ENCODE measurements around the gene DNM3.

Gene DNM3

DNA sequence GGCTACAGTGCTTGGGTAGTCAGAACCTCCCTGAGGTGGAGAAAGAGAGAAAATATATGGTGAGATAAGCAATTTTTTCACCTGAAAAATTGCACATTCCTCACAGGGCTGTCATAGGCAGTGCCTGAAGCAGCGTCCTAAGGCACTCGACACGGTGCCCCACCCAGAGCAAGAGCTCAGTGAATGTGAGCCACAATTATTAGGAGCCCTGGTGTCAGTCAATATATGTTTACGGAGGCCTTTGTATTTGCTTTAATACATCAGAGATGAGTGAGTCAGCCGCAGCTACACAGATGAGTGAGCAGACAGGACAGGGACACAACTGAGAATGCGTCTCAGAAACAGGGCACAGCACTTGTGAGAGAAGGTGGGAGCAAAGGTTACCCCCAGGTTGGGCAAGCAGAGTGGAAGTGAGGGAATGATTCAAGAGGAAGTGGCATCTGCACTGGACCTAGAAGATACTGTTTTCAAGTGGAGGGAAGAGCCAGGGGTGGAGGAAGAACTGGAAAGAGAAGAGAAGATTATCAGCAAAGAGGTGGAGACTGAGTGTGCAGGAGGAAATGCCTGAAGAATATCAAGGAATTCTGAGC is 607.8 kb downstream of the DNM3 start:
- no peak for FAIRE-seq

GRCh38 chr1:172449585-172450523 is 608.6 kb downstream of the DNM3 start:
- FAIRE-seq = no peak

DNA sequence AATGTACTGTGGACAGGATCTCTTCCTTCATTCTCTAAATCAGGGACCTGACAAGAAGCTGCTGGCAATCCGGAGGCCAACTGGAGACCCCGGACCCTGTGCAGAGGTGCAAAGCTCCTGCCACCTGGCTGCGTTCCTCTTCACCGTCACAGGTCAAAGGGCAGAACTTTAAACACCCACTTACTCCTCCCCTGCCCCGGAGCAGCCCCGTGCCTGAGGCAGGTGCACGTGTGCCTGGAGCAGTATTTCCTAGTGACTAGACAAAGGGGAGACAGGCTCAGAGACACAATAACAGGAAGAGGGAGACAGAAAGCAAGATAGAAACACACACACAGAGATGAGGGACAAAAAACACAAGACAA is 609.2 kb downstream of the DNM3 start:
- FAIRE-seq = no peak

DNA sequence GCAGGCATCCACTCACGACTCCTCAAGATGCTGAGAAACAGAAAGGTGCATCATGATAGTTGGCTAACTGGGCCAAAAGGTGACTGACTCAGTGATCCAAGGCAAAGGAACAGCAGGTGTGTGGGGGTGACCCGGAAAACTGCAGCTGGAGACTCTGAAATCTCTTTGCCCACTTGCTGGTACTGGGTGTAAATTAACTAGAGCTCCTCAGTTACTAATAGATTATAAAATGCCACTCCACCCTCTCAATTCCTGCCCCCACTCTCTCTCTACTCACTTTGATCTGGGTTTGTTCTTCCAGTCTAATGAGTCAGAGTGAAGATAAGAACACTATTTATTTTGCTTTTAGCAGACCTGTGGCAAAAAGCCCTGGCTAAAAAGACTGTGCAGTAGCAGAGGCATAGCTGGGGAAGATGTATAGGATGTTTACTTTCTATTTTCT is 609.7 kb downstream of the DNM3 start:
- FAIRE-seq = peak; percentile 83

DNA sequence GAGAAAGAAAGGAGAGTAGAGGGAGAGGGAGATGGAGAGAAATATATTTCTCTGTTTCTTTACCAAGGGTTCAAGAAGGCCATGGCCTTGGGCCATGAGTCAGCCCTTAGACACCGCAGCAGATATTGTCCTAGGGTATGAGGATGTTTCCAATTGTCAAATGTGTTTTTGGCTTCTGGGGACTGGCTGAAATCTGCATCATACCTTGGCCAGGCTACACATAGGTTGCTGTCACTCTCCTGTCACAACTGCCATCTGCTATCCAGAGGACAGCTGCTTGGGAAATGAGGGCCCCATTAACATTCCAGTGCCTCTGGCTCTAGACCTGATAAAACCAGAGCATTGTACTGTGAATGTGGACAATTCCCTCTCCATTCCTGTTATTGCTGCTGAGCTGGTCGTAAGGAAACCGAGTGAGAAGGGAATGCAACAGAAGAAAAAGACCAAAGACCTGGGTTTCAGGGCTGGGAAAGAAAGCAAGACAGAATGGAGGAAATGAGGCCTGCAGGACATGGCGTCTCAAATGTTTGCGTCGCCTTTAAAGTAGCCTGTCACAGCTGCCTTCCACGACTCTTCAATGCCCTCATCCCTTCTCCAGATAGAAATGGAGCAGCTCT is 611.3 kb downstream of the DNM3 start:
- FAIRE-seq = no peak

GRCh38 chr1:172453153-172453545 is 611.9 kb downstream of the DNM3 start:
- FAIRE-seq = no peak

DNA sequence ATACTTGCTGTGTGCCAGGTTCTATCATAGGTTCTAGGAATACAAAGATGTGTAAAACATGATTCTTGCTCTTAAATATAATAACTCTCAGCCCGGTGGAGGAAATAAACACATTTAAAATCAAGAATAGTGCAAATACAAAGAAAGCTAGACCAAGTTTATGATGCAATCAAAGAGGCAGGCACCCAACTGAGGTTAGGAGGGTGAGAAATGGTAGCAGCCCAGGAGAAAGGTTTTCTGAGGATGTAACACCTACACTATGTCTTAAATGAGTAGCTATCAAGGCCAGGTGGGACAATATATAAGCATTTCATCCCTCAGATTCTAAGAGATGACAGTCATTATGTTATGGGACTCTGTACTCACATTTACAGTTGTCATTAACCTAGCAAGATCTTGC is 612.3 kb downstream of the DNM3 start:
- FAIRE-seq = no peak

DNA sequence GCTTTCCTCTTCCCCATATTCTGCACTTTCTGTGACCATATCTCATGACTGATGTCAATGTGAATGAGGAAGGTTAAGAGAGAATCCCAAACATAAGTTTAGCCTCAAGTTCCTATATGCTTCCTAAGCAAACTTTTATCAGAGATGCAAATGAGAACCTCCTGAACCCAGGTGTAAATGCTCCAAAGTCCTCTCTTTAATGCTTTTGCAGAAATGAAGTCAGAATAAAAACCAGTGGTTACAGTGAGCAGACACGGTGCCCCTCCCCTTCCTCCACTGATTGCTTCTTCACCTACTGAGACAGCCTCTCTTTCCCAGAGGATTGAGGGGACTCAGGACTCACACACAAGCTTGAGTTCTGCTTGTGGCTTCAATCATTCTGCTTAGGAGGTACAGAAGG is 614.2 kb downstream of the DNM3 start:
- no peak for FAIRE-seq

GRCh38 chr1:172456344-172456769 is 615.1 kb downstream of the DNM3 start:
- FAIRE-seq = no peak

DNA sequence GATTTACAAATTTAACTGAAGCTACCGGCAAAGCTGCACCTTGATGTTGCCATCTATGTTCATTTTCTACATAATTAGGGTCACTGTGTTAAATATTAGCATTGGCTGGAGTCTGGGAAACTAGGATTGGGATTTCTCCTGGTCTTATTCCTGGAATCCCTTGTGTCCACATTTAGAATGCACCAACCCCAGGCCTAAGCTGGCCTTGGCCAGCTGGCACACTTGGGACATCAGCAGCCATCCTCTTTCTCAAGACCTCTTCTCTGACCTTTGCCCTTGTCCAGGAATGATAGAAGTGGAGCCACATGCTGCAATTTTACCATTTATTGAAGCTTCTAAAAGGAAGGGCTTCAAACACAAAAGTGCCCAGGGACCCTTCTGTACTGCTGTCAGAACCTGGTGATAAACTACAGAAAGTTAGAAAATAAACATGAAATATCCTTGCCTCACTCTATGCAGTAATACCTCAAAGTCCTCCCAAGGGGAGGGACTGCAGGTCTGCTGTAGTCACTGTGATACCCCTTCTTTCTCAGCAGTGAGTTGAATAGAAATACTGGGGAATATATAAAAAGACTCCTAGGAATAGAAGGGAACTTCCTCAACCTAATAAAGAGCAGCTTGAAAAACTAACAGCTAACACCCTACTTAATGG is 616.3 kb downstream of the DNM3 start:
- FAIRE-seq = no peak

- peak; percentile 69 for FAIRE-seq
Observed at GRCh38 chr1:172460177-172460576, 618.9 kb downstream of the DNM3 start.

DNA sequence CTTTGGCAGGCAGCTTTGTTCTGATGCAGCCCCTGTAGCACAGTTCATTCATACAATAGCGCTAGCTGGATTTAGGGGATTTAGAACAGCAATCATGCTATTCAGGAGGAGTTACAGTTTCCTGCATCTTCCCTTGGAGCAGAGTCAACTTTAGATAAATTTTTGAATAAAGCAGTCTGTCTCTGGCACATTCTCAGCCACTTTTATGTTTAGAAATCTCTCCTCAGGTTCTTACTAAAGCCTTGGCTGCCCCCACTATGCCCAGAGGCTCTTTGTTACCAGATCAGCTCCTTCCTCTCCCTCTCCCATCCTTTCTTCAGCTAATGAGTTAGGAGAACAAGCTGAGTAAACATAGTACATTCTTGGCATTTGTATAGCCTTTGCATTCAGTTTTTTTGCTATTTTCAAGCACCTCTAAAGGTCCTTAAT is 619.6 kb downstream of the DNM3 start:
- FAIRE-seq = no peak

Data from islet of Langerhans (tissue), 1 donor.